GM12892 (cell line): Measurements from ENCODE around the gene PDE1C.

Source experiments
- POLR2A ChIP-seq: IDR thresholded peaks from 2 replicates; pipeline ENCODE4 v1.6.1; 2011; ENCODE audit warnings: low read depth, low read length, control low read depth
- POLR2AphosphoS5 ChIP-seq: IDR thresholded peaks from 2 replicates; pipeline ENCODE4 v1.6.1; 2011; ENCODE audit warnings: low read depth, low read length, control low read depth
- TAF1 ChIP-seq: IDR thresholded peaks from 2 replicates; pipeline ENCODE4 v1.6.1; 2011; ENCODE audit warnings: low read depth, mild to moderate bottlenecking, control low read depth, low read length, borderline replicate concordance

DNA sequence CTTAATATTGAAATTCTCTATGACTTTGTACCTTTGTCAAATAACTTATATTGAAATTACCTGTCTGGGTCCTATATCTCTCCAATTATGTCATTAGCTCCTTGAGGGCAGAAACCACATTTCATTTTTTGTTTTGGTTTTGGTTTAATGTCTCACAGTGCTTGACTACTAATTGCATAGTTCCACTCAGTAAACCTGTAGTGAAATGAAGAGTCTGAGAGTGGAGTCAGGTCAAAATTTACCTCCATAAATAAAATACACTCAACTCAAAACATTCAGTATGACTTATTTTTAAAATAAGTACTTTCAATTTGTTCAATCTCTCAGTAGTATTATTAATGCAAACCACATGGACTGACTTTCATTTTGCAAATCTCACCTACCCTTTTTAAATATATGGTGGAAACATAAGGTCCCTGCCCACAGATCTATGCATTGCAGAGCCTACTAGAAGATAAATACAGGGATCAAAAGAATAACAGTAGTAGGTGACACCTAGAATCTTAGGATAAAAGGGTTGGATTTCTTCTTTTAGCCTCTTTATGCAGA lies 32.5 kb downstream of the PDE1C start:
- TF ChIP-seq POLR2A (no peak), POLR2AphosphoS5 (no peak), TAF1 (no peak)
